ENCODE results near the gene LYPD5. TPM values are rescaled to one million over a fixed set of nuclear protein-coding genes. Genes with fewer than 3 reads are reported as not detected.

Gene LYPD5
- total and polyA plus RNA-seq, 2 donors from 2014 or later = 1.8 to 4.2 TPM

DNA sequence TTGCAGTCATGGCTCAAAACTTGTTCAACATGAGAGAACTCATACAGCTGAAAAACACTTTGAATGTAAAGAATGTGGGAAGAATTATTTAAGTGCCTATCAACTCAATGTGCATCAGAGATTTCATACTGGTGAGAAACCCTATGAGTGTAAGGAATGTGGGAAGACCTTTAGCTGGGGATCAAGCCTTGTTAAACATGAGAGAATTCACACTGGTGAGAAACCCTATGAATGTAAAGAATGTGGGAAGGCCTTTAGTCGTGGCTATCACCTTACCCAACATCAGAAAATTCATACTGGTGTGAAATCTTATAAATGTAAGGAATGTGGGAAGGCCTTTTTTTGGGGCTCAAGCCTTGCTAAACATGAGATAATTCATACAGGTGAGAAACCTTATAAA is 45.0 kb upstream of the LYPD5 start:
- Histone ChIP-seq H3K27me3 (ENCODE audit: control insufficient read depth, insufficient read depth, low read length) (no peaks in the 10 kb centered on the region), H3K9me3 (ENCODE audit: control insufficient read depth in 2 of 3, insufficient read depth in 1 of 3, low read length in 3 of 3) (peaks cover 26 to 83% (median 78%) of the 10 kb centered on the region in 3 donors), H3K4me3 (ENCODE audit: low read length in 3 of 3) (no peak overlapping the region), H3K27ac (ENCODE audit: low read depth in 2 of 2, low read length in 2 of 2) (no peak overlapping the region), H3K9ac (ENCODE audit: low read length in 3 of 3) (no peak overlapping the region), H3K4me1 (ENCODE audit: control insufficient read depth in 2 of 3, insufficient read depth in 2 of 3, low read depth in 1 of 3, low read length in 3 of 3) (no peaks in the 10 kb centered on the region), H3K36me3 (ENCODE audit: control insufficient read depth in 2 of 3, insufficient read depth in 3 of 3, low read length in 3 of 3) (peaks cover 15 to 45% (median 34%) of the 10 kb centered on the region in 3 donors)
- FAIRE-seq = no peak
- intact Hi-C loops (cut with DNase I) = no loop called here
- TF ChIP-seq, protein P1, sequence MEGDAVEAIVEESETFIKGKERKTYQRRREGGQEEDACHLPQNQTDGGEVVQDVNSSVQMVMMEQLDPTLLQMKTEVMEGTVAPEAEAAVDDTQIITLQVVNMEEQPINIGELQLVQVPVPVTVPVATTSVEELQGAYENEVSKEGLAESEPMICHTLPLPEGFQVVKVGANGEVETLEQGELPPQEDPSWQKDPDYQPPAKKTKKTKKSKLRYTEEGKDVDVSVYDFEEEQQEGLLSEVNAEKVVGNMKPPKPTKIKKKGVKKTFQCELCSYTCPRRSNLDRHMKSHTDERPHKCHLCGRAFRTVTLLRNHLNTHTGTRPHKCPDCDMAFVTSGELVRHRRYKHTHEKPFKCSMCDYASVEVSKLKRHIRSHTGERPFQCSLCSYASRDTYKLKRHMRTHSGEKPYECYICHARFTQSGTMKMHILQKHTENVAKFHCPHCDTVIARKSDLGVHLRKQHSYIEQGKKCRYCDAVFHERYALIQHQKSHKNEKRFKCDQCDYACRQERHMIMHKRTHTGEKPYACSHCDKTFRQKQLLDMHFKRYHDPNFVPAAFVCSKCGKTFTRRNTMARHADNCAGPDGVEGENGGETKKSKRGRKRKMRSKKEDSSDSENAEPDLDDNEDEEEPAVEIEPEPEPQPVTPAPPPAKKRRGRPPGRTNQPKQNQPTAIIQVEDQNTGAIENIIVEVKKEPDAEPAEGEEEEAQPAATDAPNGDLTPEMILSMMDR (IDR thresholded peaks at IDR 0.05; ENCODE audit: borderline replicate concordance, extremely low read depth, insufficient read depth) = no peak
- DNase-seq = no peak

DNA sequence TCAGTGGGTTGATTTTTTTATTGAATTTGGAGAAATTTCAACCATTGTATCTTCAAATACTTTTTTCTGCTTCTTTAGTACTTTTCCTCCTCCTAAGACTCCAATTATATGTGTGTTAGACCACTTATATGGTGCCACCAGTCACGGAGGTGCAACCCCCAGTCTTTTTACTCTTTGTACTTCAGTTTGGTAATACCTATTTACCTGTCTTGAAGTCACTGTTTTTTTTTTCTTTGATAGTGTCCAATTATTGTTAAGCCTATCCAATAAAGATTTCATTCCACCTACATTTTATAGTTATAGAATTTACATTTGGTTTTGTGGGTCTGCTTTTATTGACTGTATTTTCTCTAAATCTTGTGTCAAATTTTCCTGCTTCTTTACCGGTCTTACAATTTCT is 39.8 kb upstream of the LYPD5 start:
- no peak overlapping the region for H3K9ac ChIP-seq (ENCODE audit: low read length in 3 of 3)
- no peaks in the 10 kb centered on the region for H3K4me1 ChIP-seq (ENCODE audit: control insufficient read depth in 2 of 3, insufficient read depth in 2 of 3, low read depth in 1 of 3, low read length in 3 of 3)
- peaks cover 12 to 82% (median 67%) of the 10 kb centered on the region in 3 donors for H3K9me3 ChIP-seq (ENCODE audit: control insufficient read depth in 2 of 3, insufficient read depth in 1 of 3, low read length in 3 of 3)
- peak overlapping the region in 1 of 3 donors; percentile 22 for H3K4me3 ChIP-seq (ENCODE audit: low read length in 3 of 3)
- H3K27me3 ChIP-seq (ENCODE audit: control insufficient read depth, insufficient read depth, low read length) = no peaks in the 10 kb centered on the region
- no peak overlapping the region for H3K27ac ChIP-seq (ENCODE audit: low read depth in 2 of 2, low read length in 2 of 2)
- H3K36me3 ChIP-seq (ENCODE audit: control insufficient read depth in 2 of 3, insufficient read depth in 3 of 3, low read length in 3 of 3) = peaks cover 17 to 76% (median 38%) of the 10 kb centered on the region in 3 donors
- TF ChIP-seq, protein P1 (IDR thresholded peaks at IDR 0.05; ENCODE audit: borderline replicate concordance, extremely low read depth, insufficient read depth) = no peak
- no peak for DNase-seq
- FAIRE-seq = no peak
- intact Hi-C loops (cut with DNase I) = no loop called here

DNA sequence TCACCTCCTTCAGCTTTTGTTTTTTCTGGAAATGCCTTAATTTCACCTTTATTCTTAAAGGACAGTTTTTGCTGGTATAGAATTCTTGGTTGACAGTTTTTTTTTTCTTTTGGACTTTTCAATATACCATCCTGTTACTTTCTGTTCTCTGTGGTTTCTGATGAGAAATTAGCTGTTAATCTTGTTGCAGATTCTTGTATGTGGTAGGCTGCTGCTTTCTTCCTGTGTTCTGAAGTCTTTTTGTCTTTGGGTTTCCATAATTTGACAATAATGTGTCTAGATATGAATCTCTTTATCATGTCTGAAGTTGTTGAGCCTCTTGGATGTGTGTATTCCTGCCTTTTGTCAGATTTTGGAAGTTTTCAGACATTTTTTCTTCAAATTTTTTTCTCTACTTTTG is 36.9 kb upstream of the LYPD5 start:
- no peak overlapping the region for H3K9ac ChIP-seq (ENCODE audit: low read length in 3 of 3)
- no peaks in the 10 kb centered on the region for H3K4me1 ChIP-seq (ENCODE audit: control insufficient read depth in 2 of 3, insufficient read depth in 2 of 3, low read depth in 1 of 3, low read length in 3 of 3)
- FAIRE-seq = no peak
- H3K27ac ChIP-seq (ENCODE audit: low read depth in 2 of 2, low read length in 2 of 2) = no peak overlapping the region
- peaks cover 27 to 83% (median 46%) of the 10 kb centered on the region in 3 donors for H3K36me3 ChIP-seq (ENCODE audit: control insufficient read depth in 2 of 3, insufficient read depth in 3 of 3, low read length in 3 of 3)
- TF ChIP-seq, protein P1 (IDR thresholded peaks at IDR 0.05; ENCODE audit: borderline replicate concordance, extremely low read depth, insufficient read depth) = no peak
- peak in 1 of 5 donors; percentile 10 for DNase-seq
- no peaks in the 10 kb centered on the region for H3K27me3 ChIP-seq (ENCODE audit: control insufficient read depth, insufficient read depth, low read length)
- intact Hi-C loops (cut with DNase I) = no loop called here
- peaks cover 9 to 81% (median 57%) of the 10 kb centered on the region in 3 donors for H3K9me3 ChIP-seq (ENCODE audit: control insufficient read depth in 2 of 3, insufficient read depth in 1 of 3, low read length in 3 of 3)
- no peak overlapping the region for H3K4me3 ChIP-seq (ENCODE audit: low read length in 3 of 3)

Measured in kidney (tissue), 14 donors.